Heart right ventricle (tissue), 16 donors: ENCODE data around the gene PRKAG3. TPM values are rescaled to one million over a fixed set of nuclear protein-coding genes. Genes with fewer than 3 reads are reported as not detected.

Experiments used
- ATAC-seq, 8 donors: fragments of 200-7000 bp; cut with Tn5 transposase; one replicate each; pipeline ENCODE4 v1.9.1; 2020; ENCODE audit warnings: mild to moderate bottlenecking in 8 of 8, moderate library complexity in 8 of 8, moderate number of reproducible peaks in 1 of 8
- DNase-seq, 2 donors: peaks; one replicate each; pipeline ENCODE4 v3.0.0-alpha.2; 2020
- H3K27ac ChIP-seq, 10 donors: fragments of 200-600 bp; sonication (generic) in 2 of 10; one replicate each; pipeline versions ENCODE4 v1.5.0 to v1.8.0; 2020 to 2022; ENCODE audit warnings: mild to moderate bottlenecking in 3 of 10
- H3K27me3 ChIP-seq, 7 donors: fragments of 200-600 bp; one replicate each; pipeline ENCODE4 v1.8.0; 2021 to 2022; ENCODE audit warnings: mild to moderate bottlenecking in 2 of 7
- H3K36me3 ChIP-seq, 9 donors: fragments of 200-600 bp; sonication (generic) in 1 of 9; one replicate each; pipeline versions ENCODE4 v1.5.0 to v1.8.0; 2020 to 2022; ENCODE audit warnings: mild to moderate bottlenecking in 2 of 9
- H3K4me1 ChIP-seq, 9 donors: fragments of 200-600 bp; sonication (generic) in 1 of 9; one replicate each; pipeline versions ENCODE4 v1.5.0 to v1.8.0; 2020 to 2022; ENCODE audit warnings: mild to moderate bottlenecking in 4 of 9
- H3K4me3 ChIP-seq, 10 donors: fragments of 200-600 bp; sonication (generic) in 2 of 10; one replicate each; pipeline versions ENCODE4 v1.5.0 to v1.8.0; 2020 to 2022; ENCODE audit warnings: mild to moderate bottlenecking in 7 of 10, moderate library complexity in 2 of 10
- H3K9me3 ChIP-seq, 11 donors: fragments of 200-600 bp in 10 of 11; sonication (generic) in 2 of 11; one replicate each; pipeline versions ENCODE4 v1.5.0 to v1.8.0; 2013 to 2022; ENCODE audit warnings: mild to moderate bottlenecking in 2 of 11, control low read depth in 1 of 11, moderate library complexity in 1 of 11
- WGBS, 2 donors: extraction: QIAGEN DNeasy Blood & Tissue Kit; methylation state at CpG; one replicate each; pipeline ENCODE4 v1.1.7; 2013; ENCODE audit warnings: inconsistent platforms in 1 of 2; 5-methylcytosine and 5-hydroxymethylcytosine counted together
- intact Hi-C, 10 donors: fragments of 100-400 bp; cut with DNase I; formaldehyde crosslinking; loops; one replicate each; pipeline versions ENCODE4 v1.11.1 to v1.14.2; 2022
- polyA plus RNA-seq, 2 donors: library from polyadenylated mRNA; stranded (reverse); fragments of 200-250 nt; gene quantifications; one replicate each; pipeline ENCODE4 v1.2.3, GENCODE V29; 2013
- total RNA-seq, 10 donors: library from RNA; stranded (reverse); fragmentation: NEBNext Ultra II Directional in 3 of 10; extraction: Animal tissue kit (Norgen Biotek cat#: 25700) in 3 of 10; gene quantifications; one replicate each; pipeline versions ENCODE4 v1.2.1 to v1.2.4, GENCODE V29; 2021 to 2023
- TF ChIP-seq, protein P1 (sequence below), 9 donors: fragments of 200-600 bp; sonication (generic) in 2 of 9; IDR thresholded peaks; one replicate each; pipeline versions ENCODE4 v1.5.0 to v1.8.0; 2021 to 2022; ENCODE audit warnings: antibody characterized with exemption in 9 of 9, mild to moderate bottlenecking in 5 of 9, moderate library complexity in 1 of 9
- donor health status: Arrhythmogenic right ventricular cardiomyopathy.
- donor health status: ischemic (EF 13 %, LVEDD 7.1; RV severe dilation, severe dysfunction).
- donor health status: healthy with polysubstance abuse.
- donor health status: DM: no; HTN: yes; CAD: no.
- donor health status: DM: no; HTN: no; CAD: no.
- donor health status: ischemic (EF 25% LVEDD 6.9; RV normal size, moderate dysfunction).
- donor health status: ischemic (EF 25% LVEDD 5.7; RV mildly dilated, moderate dysfunction).
- donor health status: healthy.
- donor health status: DM: yes; HTN: yes; CAD: no.
- donor health status: Ischemic cardiomyopathy.
- donor health status: ischemic (EF 35%, LVEDD 5.7; RV mildly dilated, moderate dysfunction).
- donor health status: nonischemic (EF 11% LVEDD 7.7; RV severe dilation, severe dysfunction).
- donor health status: DM: yes; HTN: yes; CAD: no.
- donor health status: PGD.
- donor health status: ischemic (EF 29% LVEDD 5.4; RV normal size, mild dysfunction).
- donor health status: nonischemic (EF 23%, LVEDD 6.1; RV moderate dilation, normal function).

The PRKAG3 gene
- total and polyA plus RNA-seq, 12 donors: 0.03 to 0.19 (median 0.12) TPM; not detected in 8

DNA sequence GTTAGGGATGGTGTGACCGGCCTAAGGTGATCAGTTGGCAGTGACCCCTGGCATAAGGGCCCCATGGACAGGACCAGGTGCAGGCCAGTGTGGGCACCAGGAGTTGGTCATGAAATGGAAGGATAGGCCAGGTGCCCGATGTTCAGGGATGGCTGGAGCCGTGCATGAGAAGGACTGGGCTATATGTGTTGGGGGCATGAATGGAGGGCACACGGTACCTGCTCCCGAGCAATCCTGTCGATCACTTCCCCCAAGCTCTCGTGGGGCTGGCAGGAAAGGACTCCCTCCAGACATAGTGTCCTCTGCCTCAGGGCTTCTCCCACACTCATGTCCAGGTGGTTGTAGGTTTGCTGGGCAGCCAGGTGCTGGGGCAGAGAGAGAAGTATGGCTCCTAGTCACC is 7.6 kb downstream of the PRKAG3 start:
- TF ChIP-seq, protein P1, sequence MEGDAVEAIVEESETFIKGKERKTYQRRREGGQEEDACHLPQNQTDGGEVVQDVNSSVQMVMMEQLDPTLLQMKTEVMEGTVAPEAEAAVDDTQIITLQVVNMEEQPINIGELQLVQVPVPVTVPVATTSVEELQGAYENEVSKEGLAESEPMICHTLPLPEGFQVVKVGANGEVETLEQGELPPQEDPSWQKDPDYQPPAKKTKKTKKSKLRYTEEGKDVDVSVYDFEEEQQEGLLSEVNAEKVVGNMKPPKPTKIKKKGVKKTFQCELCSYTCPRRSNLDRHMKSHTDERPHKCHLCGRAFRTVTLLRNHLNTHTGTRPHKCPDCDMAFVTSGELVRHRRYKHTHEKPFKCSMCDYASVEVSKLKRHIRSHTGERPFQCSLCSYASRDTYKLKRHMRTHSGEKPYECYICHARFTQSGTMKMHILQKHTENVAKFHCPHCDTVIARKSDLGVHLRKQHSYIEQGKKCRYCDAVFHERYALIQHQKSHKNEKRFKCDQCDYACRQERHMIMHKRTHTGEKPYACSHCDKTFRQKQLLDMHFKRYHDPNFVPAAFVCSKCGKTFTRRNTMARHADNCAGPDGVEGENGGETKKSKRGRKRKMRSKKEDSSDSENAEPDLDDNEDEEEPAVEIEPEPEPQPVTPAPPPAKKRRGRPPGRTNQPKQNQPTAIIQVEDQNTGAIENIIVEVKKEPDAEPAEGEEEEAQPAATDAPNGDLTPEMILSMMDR (IDR thresholded peaks at IDR 0.05): no peak
- DNase-seq (no peak), ATAC-seq (no peak)
- no peak overlapping the region for H3K4me3 ChIP-seq
- H3K4me1 ChIP-seq: peaks cover 0 to 5% (median 0%) of the 10 kb centered on the region in 9 donors
- WGBS, 2 donors: 91 to 95% methylated on average over 7 of the region's 7 CpGs
- H3K27ac ChIP-seq: no peak overlapping the region
- intact Hi-C loops: no loop called here
- H3K9me3 ChIP-seq: no peaks in the 10 kb centered on the region
- peaks cover 0 to 14% (median 8%) of the 10 kb centered on the region in 7 donors for H3K27me3 ChIP-seq
- H3K36me3 ChIP-seq: peaks cover 0 to 17% (median 0%) of the 10 kb centered on the region in 9 donors

DNA sequence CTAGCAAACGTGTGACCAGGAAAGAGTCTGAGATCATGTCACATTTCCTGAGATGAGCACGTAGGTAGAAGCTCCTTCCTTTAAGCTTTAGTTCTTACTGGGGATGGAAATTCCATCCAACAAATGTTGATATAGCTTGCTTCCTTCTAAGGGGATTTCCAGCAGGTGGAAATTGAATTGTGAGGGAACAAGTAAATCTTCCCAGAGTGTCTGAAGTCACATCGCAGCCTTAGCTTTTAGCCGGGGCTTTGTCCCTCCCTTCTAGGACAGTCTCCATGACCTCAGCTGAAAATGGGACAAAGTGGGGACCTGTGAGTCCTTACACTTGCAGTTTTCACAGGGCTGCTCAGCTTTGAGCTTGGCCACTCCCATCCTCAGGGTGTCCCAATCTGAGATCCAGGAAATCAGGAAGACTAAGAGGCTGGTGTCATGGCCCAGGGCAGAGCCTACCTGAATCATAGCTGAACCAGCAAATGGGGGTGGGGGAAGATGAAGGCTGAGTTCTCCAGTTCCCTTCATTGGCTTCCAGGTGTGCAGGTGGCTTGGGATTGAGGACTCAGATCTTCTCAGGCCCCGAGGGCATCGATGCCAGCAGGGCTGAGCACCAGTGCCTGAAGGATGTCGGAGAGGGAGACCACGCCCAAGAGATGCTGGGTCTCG is 8.3 kb downstream of the PRKAG3 start:
- TF ChIP-seq, protein P1 (IDR thresholded peaks at IDR 0.05): no peak
- intact Hi-C loops: no loop called here

DNA sequence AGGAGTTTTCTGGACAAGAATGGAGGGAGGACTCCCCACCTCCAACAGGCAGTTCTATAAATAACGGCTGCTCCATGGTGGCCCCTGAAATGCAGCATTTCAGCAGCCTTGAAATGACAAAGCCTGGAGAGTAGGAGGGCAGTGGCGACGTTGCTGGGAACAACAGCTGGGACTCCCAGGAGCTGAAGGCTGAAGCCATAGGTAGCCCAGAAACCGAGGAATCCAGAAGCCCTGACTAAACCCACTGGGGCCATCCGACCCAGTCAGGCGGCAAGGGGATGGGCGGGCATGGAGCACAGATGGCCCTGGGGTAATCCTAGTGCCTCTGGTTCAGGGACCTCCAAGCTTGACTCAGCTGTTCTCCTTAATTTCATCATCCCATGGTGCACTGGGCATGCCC is 9.0 kb downstream of the PRKAG3 start:
- H3K36me3 ChIP-seq: peaks cover 0 to 28% (median 0%) of the 10 kb centered on the region in 9 donors
- no peak overlapping the region for H3K4me3 ChIP-seq
- H3K9me3 ChIP-seq: no peaks in the 10 kb centered on the region
- 59 to 68% methylated on average over 7 of the region's 7 CpGs for WGBS, 2 donors
- intact Hi-C loops: no loop called here
- ATAC-seq: no peak
- no peak overlapping the region for H3K27ac ChIP-seq
- H3K4me1 ChIP-seq: peaks cover 0 to 5% (median 0%) of the 10 kb centered on the region in 9 donors
- peaks cover 0 to 5% (median 0%) of the 10 kb centered on the region in 7 donors for H3K27me3 ChIP-seq
- no peak for DNase-seq
- TF ChIP-seq, protein P1 (IDR thresholded peaks at IDR 0.05): no peak

More for the DNA sequence above, 8.3 kb downstream of the PRKAG3 start:
- Histone ChIP-seq H3K4me3 (no peak overlapping the region), H3K27ac (no peak overlapping the region), H3K36me3 (peaks cover 0 to 24% (median 0%) of the 10 kb centered on the region in 9 donors), H3K9me3 (no peaks in the 10 kb centered on the region), H3K4me1 (peaks cover 0 to 5% (median 0%) of the 10 kb centered on the region in 9 donors), H3K27me3 (peaks cover 0 to 12% (median under 1%) of the 10 kb centered on the region in 7 donors)
- WGBS, 2 donors: 81 to 82% methylated on average over 9 of the region's 9 CpGs
- DNase-seq (no peak), ATAC-seq (no peak)

DNA sequence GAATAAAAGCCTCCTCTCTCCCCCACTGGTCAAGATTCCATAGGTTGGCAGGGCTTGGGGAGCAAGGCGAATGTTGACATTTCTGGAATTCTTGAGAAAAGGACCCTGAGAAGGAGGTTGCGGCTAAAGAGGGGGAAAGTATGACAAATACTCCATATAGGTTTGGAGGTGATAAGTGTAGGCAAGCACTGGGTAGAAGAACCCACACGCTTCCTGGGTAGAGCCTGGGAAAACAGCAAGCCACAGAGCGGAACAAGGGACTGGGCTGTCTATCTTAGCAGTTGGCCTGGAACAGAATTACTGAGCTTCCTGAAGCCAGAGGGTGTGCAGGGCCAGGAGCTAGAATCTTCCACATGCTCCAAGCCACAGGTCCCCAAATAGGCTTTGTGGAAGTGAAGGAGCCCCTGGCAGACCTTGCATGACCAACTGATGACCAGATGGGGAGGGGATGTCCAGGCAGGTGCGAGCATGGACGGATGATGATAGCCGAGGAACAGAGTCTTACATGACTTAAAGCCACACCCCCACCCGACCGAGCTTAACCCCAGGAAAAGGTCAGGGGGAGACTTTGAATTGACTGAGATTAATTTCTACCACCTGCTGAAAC is 9.9 kb downstream of the PRKAG3 start:
- peaks cover 0 to 5% (median 0%) of the 10 kb centered on the region in 9 donors for H3K4me1 ChIP-seq
- ATAC-seq (no peak), DNase-seq (no peak)
- H3K36me3 ChIP-seq: peaks cover 0 to 37% (median 0%) of the 10 kb centered on the region in 9 donors
- TF ChIP-seq, protein P1 (IDR thresholded peaks at IDR 0.05): no peak
- no peak overlapping the region for H3K4me3 ChIP-seq
- peaks cover 0 to 3% (median 0%) of the 10 kb centered on the region in 7 donors for H3K27me3 ChIP-seq
- intact Hi-C loops: no loop called here
- no peaks in the 10 kb centered on the region for H3K9me3 ChIP-seq
- 79 to 83% methylated on average over 9 of the region's 9 CpGs for WGBS, 2 donors
- no peak overlapping the region for H3K27ac ChIP-seq
